Measurements from ENCODE around the gene IGDCC3. TPM values are rescaled to one million over a fixed set of nuclear protein-coding genes. Genes with fewer than 3 reads are reported as not detected.

Gene IGDCC3
- total RNA-seq, 1 experiment from 2014 or later, result 0.12 TPM

- no peak for DNase-seq (ENCODE audit: low spot score)
Measured at GRCh38 chr15:65292938-65293518, 84.8 kb downstream of the IGDCC3 start.

- DNase-seq (ENCODE audit: low spot score), result no peak
Measured at GRCh38 chr15:65290228-65290627, 87.6 kb downstream of the IGDCC3 start.

GRCh38 chr15:65289261-65289854 is 88.4 kb downstream of the IGDCC3 start:
- DNase-seq (ENCODE audit: low spot score), result no peak

GRCh38 chr15:65287520-65287855 is 90.3 kb downstream of the IGDCC3 start:
- DNase-seq (ENCODE audit: low spot score), result no peak

GRCh38 chr15:65286704-65287519 is 90.9 kb downstream of the IGDCC3 start, which contains the start of gene PARP16:
Gene PARP16, minus strand, starts transcription at chr15:65286883. Its CDS starts 457 bp downstream, at chr15:65286426.
- DNase-seq (ENCODE audit: low spot score), result peak; percentile 69

GRCh38 chr15:65286069-65286703 is 91.6 kb downstream of the IGDCC3 start:
- DNase-seq (ENCODE audit: low spot score), result no peak

GRCh38 chr15:65285291-65286068 is 92.3 kb downstream of the IGDCC3 start:
- DNase-seq (ENCODE audit: low spot score), result no peak

- no peak for DNase-seq (ENCODE audit: low spot score)
Measured at GRCh38 chr15:65278480-65278879, 99.3 kb downstream of the IGDCC3 start.

Other genes with a start within 250 kb of the IGDCC3 start
- gene PDCD7, start 244.2 kb downstream of the IGDCC3 start, total RNA-seq (2014; rRNA removed; shearing (Covaris generic)), result 18.2 and 18.7 TPM in 2 replicates
- 27.1 and 34.7 TPM in 2 replicates for gene CLPX, start 192.7 kb downstream of the IGDCC3 start, total RNA-seq (2014; rRNA removed; shearing (Covaris generic))
- gene CILP, start 166.5 kb downstream of the IGDCC3 start, total RNA-seq (2014; rRNA removed; shearing (Covaris generic)), result not detected in 2 replicates
- 5.6 and 10.0 TPM in 2 replicates for gene PARP16, start 91.1 kb downstream of the IGDCC3 start, total RNA-seq (2014; rRNA removed; shearing (Covaris generic))
- gene RNU5A-1, start 82.0 kb downstream of the IGDCC3 start, total RNA-seq (2014; rRNA removed; shearing (Covaris generic)), result not detected in 2 replicates
- not detected in 2 replicates for gene RNU5B-1, start 73.3 kb downstream of the IGDCC3 start, total RNA-seq (2014; rRNA removed; shearing (Covaris generic))
- 0.19 and 0.45 TPM in 2 replicates for gene IGDCC4, start 44.9 kb upstream of the IGDCC3 start, total RNA-seq (2014; rRNA removed; shearing (Covaris generic))
- 20.6 and 29.0 TPM in 2 replicates for gene DPP8, start 139.7 kb upstream of the IGDCC3 start, total RNA-seq (2014; rRNA removed; shearing (Covaris generic))
- 148 and 149 TPM in 2 replicates for gene HACD3, start 152.5 kb upstream of the IGDCC3 start, total RNA-seq (2014; rRNA removed; shearing (Covaris generic))
- gene INTS14, start 233.1 kb upstream of the IGDCC3 start, total RNA-seq (2014; rRNA removed; shearing (Covaris generic)), result 41.0 and 46.7 TPM in 2 replicates
- 4.2 and 7.2 TPM in 2 replicates for gene SLC24A1, start 243.9 kb upstream of the IGDCC3 start, total RNA-seq (2014; rRNA removed; shearing (Covaris generic))

All from A172 (cell line).